Measurements from ENCODE around the gene UQCRQ. TPM values are rescaled to one million over a fixed set of nuclear protein-coding genes. Genes with fewer than 3 reads are reported as not detected.

Gene UQCRQ
- total RNA-seq, 1 donor, result 76.0 TPM

- no peak overlapping the region for H3K4me2 ChIP-seq (ENCODE audit: insufficient read depth, low read length)
- peak overlapping the region; percentile 7 for H2AFZ ChIP-seq (ENCODE audit: low read length)
- H3K27ac ChIP-seq (ENCODE audit: low read depth, low read length), result no peak overlapping the region
- DNase-seq (ENCODE audit: insufficient read length, low spot score, missing footprints), result no peak
- no peaks in the 10 kb centered on the region for H3K36me3 ChIP-seq (ENCODE audit: insufficient read depth, low read length)
- H3K79me2 ChIP-seq (ENCODE audit: insufficient read depth, low read length), result no peaks in the 10 kb centered on the region
- H3K4me3 ChIP-seq (ENCODE audit: insufficient read depth, low read length), result no peak overlapping the region
- no peaks in the 10 kb centered on the region for H3K27me3 ChIP-seq (ENCODE audit: insufficient read depth, low read length)
- H3K9me3 ChIP-seq (ENCODE audit: low read depth, low read length), result no peaks in the 10 kb centered on the region
- no peak for TF ChIP-seq CTCF (IDR thresholded peaks at IDR 0.05; ENCODE audit: extremely low read depth, low read depth, low read length)
- H3K4me1 ChIP-seq (ENCODE audit: insufficient read depth, low read length), result peaks cover 24% of the 10 kb centered on the region
- no peaks in the 10 kb centered on the region for H4K20me1 ChIP-seq (ENCODE audit: insufficient read depth, low read length)
These were observed 27.7 kb upstream of the UQCRQ start for GRCh38 chr5:132838516-132839282.

- H3K4me3 ChIP-seq (ENCODE audit: insufficient read depth, low read length), result no peak overlapping the region
- H3K4me1 ChIP-seq (ENCODE audit: insufficient read depth, low read length), result peaks cover 24% of the 10 kb centered on the region
- H3K79me2 ChIP-seq (ENCODE audit: insufficient read depth, low read length), result no peaks in the 10 kb centered on the region
- no peak for TF ChIP-seq CTCF (IDR thresholded peaks at IDR 0.05; ENCODE audit: extremely low read depth, low read depth, low read length)
- H3K4me2 ChIP-seq (ENCODE audit: insufficient read depth, low read length), result peak overlapping the region; percentile 37
- no peaks in the 10 kb centered on the region for H3K9me3 ChIP-seq (ENCODE audit: low read depth, low read length)
- DNase-seq (ENCODE audit: insufficient read length, low spot score, missing footprints), result peak; percentile 47
- H3K36me3 ChIP-seq (ENCODE audit: insufficient read depth, low read length), result no peaks in the 10 kb centered on the region
- no peak overlapping the region for H3K27ac ChIP-seq (ENCODE audit: low read depth, low read length)
- no peaks in the 10 kb centered on the region for H4K20me1 ChIP-seq (ENCODE audit: insufficient read depth, low read length)
- H2AFZ ChIP-seq (ENCODE audit: low read length), result peak overlapping the region; percentile 74
- H3K27me3 ChIP-seq (ENCODE audit: insufficient read depth, low read length), result no peaks in the 10 kb centered on the region
These were observed 26.8 kb upstream of the UQCRQ start for GRCh38 chr5:132839426-132840301.

GRCh38 chr5:132840313-132840712, 26.1 kb upstream of the UQCRQ start:
- Histone ChIP-seq H4K20me1 (ENCODE audit: insufficient read depth, low read length) (no peaks in the 10 kb centered on the region), H3K27ac (ENCODE audit: low read depth, low read length) (no peak overlapping the region), H3K4me1 (ENCODE audit: insufficient read depth, low read length) (peaks cover 24% of the 10 kb centered on the region), H3K4me3 (ENCODE audit: insufficient read depth, low read length) (no peak overlapping the region), H2AFZ (ENCODE audit: low read length) (peak overlapping the region; percentile 74), H3K9me3 (ENCODE audit: low read depth, low read length) (no peaks in the 10 kb centered on the region), H3K36me3 (ENCODE audit: insufficient read depth, low read length) (no peaks in the 10 kb centered on the region), H3K27me3 (ENCODE audit: insufficient read depth, low read length) (no peaks in the 10 kb centered on the region), H3K79me2 (ENCODE audit: insufficient read depth, low read length) (no peaks in the 10 kb centered on the region), H3K4me2 (ENCODE audit: insufficient read depth, low read length) (peak overlapping the region; percentile 37)
- no peak for TF ChIP-seq CTCF (IDR thresholded peaks at IDR 0.05; ENCODE audit: extremely low read depth, low read depth, low read length)
- DNase-seq (ENCODE audit: insufficient read length, low spot score, missing footprints), result no peak

- no peak overlapping the region for H3K4me2 ChIP-seq (ENCODE audit: insufficient read depth, low read length)
- H3K4me3 ChIP-seq (ENCODE audit: insufficient read depth, low read length), result no peak overlapping the region
- no peaks in the 10 kb centered on the region for H3K79me2 ChIP-seq (ENCODE audit: insufficient read depth, low read length)
- no peak overlapping the region for H3K27ac ChIP-seq (ENCODE audit: low read depth, low read length)
- H2AFZ ChIP-seq (ENCODE audit: low read length), result no peak overlapping the region
- peak; percentile 48 for DNase-seq (ENCODE audit: insufficient read length, low spot score, missing footprints)
- no peak for TF ChIP-seq CTCF (IDR thresholded peaks at IDR 0.05; ENCODE audit: extremely low read depth, low read depth, low read length)
- peaks cover 24% of the 10 kb centered on the region for H3K4me1 ChIP-seq (ENCODE audit: insufficient read depth, low read length)
- H3K27me3 ChIP-seq (ENCODE audit: insufficient read depth, low read length), result no peaks in the 10 kb centered on the region
- H4K20me1 ChIP-seq (ENCODE audit: insufficient read depth, low read length), result no peaks in the 10 kb centered on the region
- H3K36me3 ChIP-seq (ENCODE audit: insufficient read depth, low read length), result no peaks in the 10 kb centered on the region
- no peaks in the 10 kb centered on the region for H3K9me3 ChIP-seq (ENCODE audit: low read depth, low read length)
These were observed 25.5 kb upstream of the UQCRQ start for GRCh38 chr5:132840896-132841295.
